Skeletal muscle satellite cell (primary cell): ENCODE data around the gene PLCB1.

Experiments used
- H3K27me3 ChIP-seq: 2 replicates; pipeline ENCODE4 v1.7.0; 2013; ENCODE audit warnings: low read length; ENCODE audit not compliant: control insufficient read depth, insufficient read depth
- H3K36me3 ChIP-seq: 2 replicates; pipeline ENCODE4 v1.7.0; 2013; ENCODE audit warnings: mild to moderate bottlenecking, control low read depth, low read length; ENCODE audit not compliant: insufficient read depth
- H3K4me1 ChIP-seq: 2 replicates; pipeline ENCODE4 v1.7.0; 2013; ENCODE audit warnings: low read length; ENCODE audit not compliant: control insufficient read depth, insufficient read depth
- H3K4me2 ChIP-seq: 2 replicates; pipeline ENCODE4 v1.7.0; 2013; ENCODE audit warnings: mild to moderate bottlenecking, low read length
- H3K4me3 ChIP-seq: 2 replicates; pipeline ENCODE4 v1.7.0; 2013; ENCODE audit warnings: low read length
- H3K9ac ChIP-seq: 2 replicates; pipeline ENCODE4 v1.7.0; 2013; ENCODE audit warnings: mild to moderate bottlenecking, low read depth, low read length, moderate library complexity
- H3K9me3 ChIP-seq: replicated peaks from 2 replicates; pipeline ENCODE4 v1.7.0; 2013; ENCODE audit warnings: mild to moderate bottlenecking, control low read depth, low read length

PLCB1 gene

GRCh38 chr20:8315639-8316573, 183.8 kb downstream of the PLCB1 start:
- Histone ChIP-seq H3K36me3 (no peaks in the 10 kb centered on the region), H3K9me3 (no peaks in the 10 kb centered on the region), H3K4me2 (no peak overlapping the region), H3K9ac (no peak overlapping the region), H3K4me3 (no peak overlapping the region), H3K4me1 (no peaks in the 10 kb centered on the region), H3K27me3 (no peaks in the 10 kb centered on the region)

- Histone ChIP-seq H3K9ac (no peak overlapping the region), H3K4me3 (no peak overlapping the region), H3K27me3 (no peaks in the 10 kb centered on the region), H3K4me1 (no peaks in the 10 kb centered on the region), H3K36me3 (no peaks in the 10 kb centered on the region), H3K9me3 (no peaks in the 10 kb centered on the region), H3K4me2 (no peak overlapping the region)
These were observed 185.4 kb downstream of the PLCB1 start for GRCh38 chr20:8317448-8317847.

GRCh38 chr20:8318965-8319625, 187.0 kb downstream of the PLCB1 start:
- Histone ChIP-seq H3K9me3 (no peaks in the 10 kb centered on the region), H3K4me1 (no peaks in the 10 kb centered on the region), H3K4me2 (no peak overlapping the region), H3K9ac (no peak overlapping the region), H3K36me3 (no peaks in the 10 kb centered on the region), H3K4me3 (no peak overlapping the region), H3K27me3 (no peaks in the 10 kb centered on the region)

GRCh38 chr20:8320306-8320705, 188.2 kb downstream of the PLCB1 start:
- Histone ChIP-seq H3K4me2 (no peak overlapping the region), H3K9ac (no peak overlapping the region), H3K4me1 (no peaks in the 10 kb centered on the region), H3K4me3 (no peak overlapping the region), H3K27me3 (no peaks in the 10 kb centered on the region), H3K36me3 (no peaks in the 10 kb centered on the region), H3K9me3 (no peaks in the 10 kb centered on the region)

GRCh38 chr20:8321001-8321400, 188.9 kb downstream of the PLCB1 start:
- H3K9me3 ChIP-seq = no peaks in the 10 kb centered on the region
- no peak overlapping the region for H3K4me2 ChIP-seq
- H3K36me3 ChIP-seq = no peaks in the 10 kb centered on the region
- no peaks in the 10 kb centered on the region for H3K27me3 ChIP-seq
- H3K4me1 ChIP-seq = no peaks in the 10 kb centered on the region
- no peak overlapping the region for H3K9ac ChIP-seq
- H3K4me3 ChIP-seq = no peak overlapping the region

- H3K9ac ChIP-seq = no peak overlapping the region
- no peak overlapping the region for H3K4me3 ChIP-seq
- no peaks in the 10 kb centered on the region for H3K27me3 ChIP-seq
- no peaks in the 10 kb centered on the region for H3K36me3 ChIP-seq
- H3K9me3 ChIP-seq = no peaks in the 10 kb centered on the region
- H3K4me2 ChIP-seq = no peak overlapping the region
- H3K4me1 ChIP-seq = no peaks in the 10 kb centered on the region
These were observed 190.7 kb downstream of the PLCB1 start for GRCh38 chr20:8322662-8323217.

GRCh38 chr20:8326191-8326590, 194.1 kb downstream of the PLCB1 start:
- Histone ChIP-seq H3K4me2 (no peak overlapping the region), H3K4me3 (no peak overlapping the region), H3K4me1 (no peaks in the 10 kb centered on the region), H3K36me3 (no peaks in the 10 kb centered on the region), H3K27me3 (no peaks in the 10 kb centered on the region), H3K9me3 (no peaks in the 10 kb centered on the region), H3K9ac (no peak overlapping the region)

- Histone ChIP-seq H3K36me3 (no peaks in the 10 kb centered on the region), H3K27me3 (no peaks in the 10 kb centered on the region), H3K4me1 (no peaks in the 10 kb centered on the region), H3K4me2 (no peak overlapping the region), H3K9me3 (no peaks in the 10 kb centered on the region), H3K4me3 (no peak overlapping the region), H3K9ac (no peak overlapping the region)
These were observed 194.8 kb downstream of the PLCB1 start for GRCh38 chr20:8326899-8327298.

GRCh38 chr20:8328189-8328588, 196.1 kb downstream of the PLCB1 start:
- Histone ChIP-seq H3K4me2 (no peak overlapping the region), H3K36me3 (no peaks in the 10 kb centered on the region), H3K4me1 (no peaks in the 10 kb centered on the region), H3K9ac (no peak overlapping the region), H3K4me3 (no peak overlapping the region), H3K9me3 (no peaks in the 10 kb centered on the region), H3K27me3 (no peaks in the 10 kb centered on the region)

GRCh38 chr20:8330319-8330784, 198.3 kb downstream of the PLCB1 start:
- Histone ChIP-seq H3K9me3 (no peaks in the 10 kb centered on the region), H3K27me3 (no peaks in the 10 kb centered on the region), H3K4me3 (no peak overlapping the region), H3K4me1 (no peaks in the 10 kb centered on the region), H3K36me3 (no peaks in the 10 kb centered on the region), H3K4me2 (no peak overlapping the region), H3K9ac (no peak overlapping the region)

GRCh38 chr20:8330785-8331695, 199.0 kb downstream of the PLCB1 start:
- H3K9me3 ChIP-seq = no peaks in the 10 kb centered on the region
- no peak overlapping the region for H3K4me3 ChIP-seq
- no peaks in the 10 kb centered on the region for H3K36me3 ChIP-seq
- H3K9ac ChIP-seq = no peak overlapping the region
- no peak overlapping the region for H3K4me2 ChIP-seq
- no peaks in the 10 kb centered on the region for H3K4me1 ChIP-seq
- no peaks in the 10 kb centered on the region for H3K27me3 ChIP-seq
